DMS114 treated with DMSO at 0.1 percent for 48 hours (cell line): ENCODE results near the gene KDM3B.
"Not testable (repeated sequence)": the region's sequence is repeated elsewhere in the genome, so short reads cannot be mapped to it uniquely, and the experiment has no call there.

Experiments used
- DNase-seq: peaks from one replicate; lab custom pipeline; 2025; ENCODE audit not compliant: unreplicated experiment; lab: John Stamatoyannopoulos, UW

The KDM3B gene

GRCh38 chr5:138466900-138467710, 114.6 kb downstream of the KDM3B start:
- no peak for DNase-seq

- DNase-seq, result no peak
Observed at GRCh38 chr5:138467711-138468132, 115.2 kb downstream of the KDM3B start.

- no peak for DNase-seq
Observed at GRCh38 chr5:138468133-138468965, 115.9 kb downstream of the KDM3B start.

GRCh38 chr5:138468966-138469539, 116.6 kb downstream of the KDM3B start:
- DNase-seq, result no peak

- no peak for DNase-seq
Observed at GRCh38 chr5:138469540-138470321, 117.2 kb downstream of the KDM3B start.

GRCh38 chr5:138470322-138471051, 118.0 kb downstream of the KDM3B start:
- DNase-seq, result no peak

- DNase-seq, result no peak
Observed at GRCh38 chr5:138471052-138471361, 118.5 kb downstream of the KDM3B start.

GRCh38 chr5:138472353-138472752, 119.9 kb downstream of the KDM3B start:
- no peak for DNase-seq

GRCh38 chr5:138473151-138473550, 120.7 kb downstream of the KDM3B start:
- DNase-seq, result not testable (repeated sequence)

- no peak for DNase-seq
Observed at GRCh38 chr5:138476918-138477317, 124.4 kb downstream of the KDM3B start.

- DNase-seq, result no peak
Observed at GRCh38 chr5:138482638-138483037, 130.2 kb downstream of the KDM3B start.
